K562 (cell line): Measurements from ENCODE around the gene GPR4. TPM values are rescaled to one million over a fixed set of nuclear protein-coding genes. Genes with fewer than 3 reads are reported as not detected.
A peak's percentile ranks its signal among the peaks of the same experiment; 100 is the strongest.

Experiments used
- ARHGAP35 ChIP-seq: fragments of 450-650 bp; IDR thresholded peaks from 2 replicates; pipeline ENCODE4 v1.6.1; 2018; ENCODE audit not compliant: partially characterized antibody
- FOXJ2 ChIP-seq: fragments of 200-800 bp; sonication (Bioruptor generic); IDR thresholded peaks from 2 replicates; pipeline ENCODE4 v1.6.1; 2016; ENCODE audit warnings: missing genetic modification characterization, missing compliant biosample characterization
- HMG20B ChIP-seq: fragments of 250-450 bp; sonication (Bioruptor Pico); IDR thresholded peaks from 2 replicates; pipeline ENCODE4 v1.5.0; 2021; ENCODE audit warnings: mild to moderate bottlenecking
- MCM3 ChIP-seq: fragments of 450-650 bp; IDR thresholded peaks from 2 replicates; pipeline ENCODE4 v1.6.1; 2016
- MTA2 ChIP-seq: fragments of 450-650 bp; IDR thresholded peaks from 2 replicates; pipeline ENCODE4 v1.6.1; 2016; ENCODE audit warnings: low read depth
- POU5F1 ChIP-seq: fragments of 150-350 bp; IDR thresholded peaks from 2 replicates; pipeline ENCODE4 v1.6.1; 2014; ENCODE audit warnings: borderline replicate concordance, low read length, low read depth, mild to moderate bottlenecking; ENCODE audit not compliant: partially characterized antibody
- PYGO2 ChIP-seq: fragments of 450-650 bp; IDR thresholded peaks from 2 replicates; pipeline ENCODE4 v1.6.1; 2016; ENCODE audit warnings: mild to moderate bottlenecking, missing genetic modification characterization, moderate library complexity, missing compliant biosample characterization
- SMC3 ChIP-seq: conservative IDR thresholded peaks from 2 replicates; pipeline ENCODE4 v1.6.1; 2011; ENCODE audit warnings: low read depth, low read length, improper control_type of control experiment; ENCODE audit not compliant: insufficient read depth
- SUPT5H ChIP-seq: fragments of 450-650 bp; IDR thresholded peaks from 2 replicates; pipeline ENCODE4 v1.6.1; 2016
- XRCC3 ChIP-seq: fragments of 450-650 bp; IDR thresholded peaks from 2 replicates; pipeline ENCODE4 v1.6.1; 2017; ENCODE audit warnings: mild to moderate bottlenecking, moderate library complexity
- ZNF311 ChIP-seq: fragments of 250-450 bp; sonication (Bioruptor Pico); IDR thresholded peaks from 2 replicates; pipeline ENCODE4 v1.4.0; 2020; ENCODE audit warnings: mild to moderate bottlenecking, moderate library complexity
- ZNF551 ChIP-seq: fragments of 250-450 bp; sonication (Bioruptor Pico); IDR thresholded peaks from 2 replicates; pipeline ENCODE4 v1.5.0; 2021; ENCODE audit warnings: mild to moderate bottlenecking, moderate library complexity
- polyA plus RNA-seq, 8 experiments: library from polyadenylated mRNA; depleted of rRNA in 4 of 8; stranded (reverse) in 5 of 8; unstranded in 3 of 8; fragments of >200 nt; fragmentation: Nextera tagmentation in 2 of 8; fragmentation: Illumina TruSeq in 1 of 8; extraction: Ambion mirVana in 2 of 8; extraction: Trizol in 1 of 8; gene quantifications; 2 replicates each; pipeline versions ENCODE4 v1.2.1 to v1.2.3, GENCODE V29; 2011 to 2014; ENCODE audit warnings: inconsistent platforms in 1 of 8, missing spikeins in 1 of 8
- total RNA-seq, 7 experiments: library from RNA; depleted of rRNA in 6 of 7; stranded (reverse); fragments of >200 nt in 6 of 7; fragmentation: Illumina TruSeq in 2 of 7; extraction: Trizol in 2 of 7; gene quantifications; 2 replicates each; pipeline versions ENCODE4 v1.2.1 to v1.2.3, GENCODE V29; 2011 to 2021; ENCODE audit warnings: low replicate concordance in 1 of 7
- TF ChIP-seq, protein P1 (sequence below): sonication (generic); formaldehyde crosslinking; IDR thresholded peaks from 2 replicates; pipeline ENCODE4 v1.8.0; 2022; ENCODE audit warnings: mild to moderate bottlenecking, missing genetic modification reagents
- TF ChIP-seq, protein P2 (sequence below), 3 experiments: fragments of 200-800 bp in 1 of 3; fragments of 250-450 bp in 1 of 3; fragments of 450-650 bp in 1 of 3; sonication (Bioruptor Pico) in 1 of 3; sonication (Bioruptor generic) in 1 of 3; formaldehyde crosslinking in 1 of 3; IDR thresholded peaks; 2 replicates each; pipeline versions ENCODE4 v1.6.1 to v1.8.0; 2016 to 2022; ENCODE audit warnings: mild to moderate bottlenecking in 2 of 3, missing genetic modification characterization in 2 of 3, missing compliant biosample characterization in 1 of 3, moderate library complexity in 1 of 3
- TF ChIP-seq, protein P3 (sequence below): sonication (generic); formaldehyde crosslinking; IDR thresholded peaks from 2 replicates; pipeline ENCODE4 v1.8.0; 2022; ENCODE audit warnings: missing genetic modification reagents, mild to moderate bottlenecking, borderline replicate concordance
- TF ChIP-seq, protein P4 (sequence below): fragments of 450-650 bp; IDR thresholded peaks from 2 replicates; pipeline ENCODE4 v1.6.1; 2014; ENCODE audit warnings: low read depth, mild to moderate bottlenecking, moderate library complexity, borderline replicate concordance
- TF ChIP-seq, protein P5 (sequence below), 2 experiments: fragments of 250-450 bp in 1 of 2; fragments of 450-650 bp in 1 of 2; sonication (Bioruptor Pico) in 1 of 2; IDR thresholded peaks; 2 replicates each; pipeline versions ENCODE4 v1.6.1 to v1.8.0; 2016 to 2021; ENCODE audit warnings: mild to moderate bottlenecking in 2 of 2, moderate library complexity in 2 of 2, missing compliant biosample characterization in 1 of 2, missing genetic modification characterization in 1 of 2

Gene GPR4
- total and polyA plus RNA-seq, 9 of the 15 experiments (the other 6 are each of a cell fraction or from before 2014, with no cell fraction given) = 0.03 to 0.09 (median 0.04) TPM; not detected in 5

DNA sequence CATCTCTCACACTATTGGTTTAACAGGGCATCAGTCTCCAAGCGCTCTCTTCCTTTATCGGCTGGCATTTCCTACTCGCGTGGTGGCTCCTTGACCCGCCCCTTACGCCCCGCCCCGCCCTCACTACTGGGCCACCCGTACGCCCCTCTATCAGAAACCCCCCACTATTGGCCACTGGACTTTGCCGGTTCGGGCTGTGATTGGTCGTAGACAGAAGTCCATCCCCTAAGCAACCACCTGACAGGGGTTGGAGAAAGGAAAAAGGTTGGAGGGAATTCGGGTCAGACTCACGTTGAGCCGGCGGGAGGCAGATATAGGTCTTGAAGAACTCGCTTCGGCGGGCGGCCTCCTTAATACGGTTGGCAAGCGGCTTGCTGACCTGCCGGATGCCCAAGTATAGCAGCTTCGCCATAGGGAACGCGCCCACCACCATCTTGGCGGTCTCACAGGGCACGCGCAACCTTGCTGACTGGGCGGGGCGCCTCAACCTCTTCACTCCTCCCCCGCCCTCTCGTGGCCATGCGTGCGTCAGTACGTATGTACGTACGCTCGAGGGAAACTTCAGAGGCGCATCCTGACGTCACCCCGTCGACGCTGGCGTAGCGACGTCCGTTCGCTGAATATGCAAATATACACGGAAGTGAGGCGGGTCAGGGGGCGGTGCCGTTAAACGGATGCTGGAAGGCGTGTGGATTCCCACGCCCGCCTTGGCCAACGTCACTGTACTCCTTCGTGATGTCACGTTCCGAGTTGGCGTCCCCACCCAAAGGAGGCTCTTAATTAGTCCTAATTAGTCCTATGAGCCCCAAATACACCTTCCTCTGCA lies 17.5 kb downstream of the GPR4 start, which contains the start of gene OPA3 (continued):
- TF ChIP-seq ZNF311 (CRISPR knock-in tag) (no peak), SMC3 (no peak), PYGO2 (tag) (no peak), FOXJ2 (no peak), ARHGAP35 (no peak), ZNF551 (no peak), HMG20B (CRISPR knock-in tag) (no peak), MCM3 (no peak), XRCC3 (no peak), MTA2 (no peak), POU5F1 (no peak), SUPT5H (peak; percentile 93)
- TF ChIP-seq, protein P1, sequence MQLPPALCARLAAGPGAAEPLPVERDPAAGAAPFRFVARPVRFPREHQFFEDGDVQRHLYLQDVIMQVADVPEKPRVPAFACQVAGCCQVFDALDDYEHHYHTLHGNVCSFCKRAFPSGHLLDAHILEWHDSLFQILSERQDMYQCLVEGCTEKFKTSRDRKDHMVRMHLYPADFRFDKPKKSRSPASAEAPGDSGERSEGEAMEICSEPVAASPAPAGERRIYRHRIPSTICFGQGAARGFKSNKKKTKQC (CRISPR knock-in tag) = no peak; the same call in 1 of the 2 replicates
- TF ChIP-seq, protein P2, sequence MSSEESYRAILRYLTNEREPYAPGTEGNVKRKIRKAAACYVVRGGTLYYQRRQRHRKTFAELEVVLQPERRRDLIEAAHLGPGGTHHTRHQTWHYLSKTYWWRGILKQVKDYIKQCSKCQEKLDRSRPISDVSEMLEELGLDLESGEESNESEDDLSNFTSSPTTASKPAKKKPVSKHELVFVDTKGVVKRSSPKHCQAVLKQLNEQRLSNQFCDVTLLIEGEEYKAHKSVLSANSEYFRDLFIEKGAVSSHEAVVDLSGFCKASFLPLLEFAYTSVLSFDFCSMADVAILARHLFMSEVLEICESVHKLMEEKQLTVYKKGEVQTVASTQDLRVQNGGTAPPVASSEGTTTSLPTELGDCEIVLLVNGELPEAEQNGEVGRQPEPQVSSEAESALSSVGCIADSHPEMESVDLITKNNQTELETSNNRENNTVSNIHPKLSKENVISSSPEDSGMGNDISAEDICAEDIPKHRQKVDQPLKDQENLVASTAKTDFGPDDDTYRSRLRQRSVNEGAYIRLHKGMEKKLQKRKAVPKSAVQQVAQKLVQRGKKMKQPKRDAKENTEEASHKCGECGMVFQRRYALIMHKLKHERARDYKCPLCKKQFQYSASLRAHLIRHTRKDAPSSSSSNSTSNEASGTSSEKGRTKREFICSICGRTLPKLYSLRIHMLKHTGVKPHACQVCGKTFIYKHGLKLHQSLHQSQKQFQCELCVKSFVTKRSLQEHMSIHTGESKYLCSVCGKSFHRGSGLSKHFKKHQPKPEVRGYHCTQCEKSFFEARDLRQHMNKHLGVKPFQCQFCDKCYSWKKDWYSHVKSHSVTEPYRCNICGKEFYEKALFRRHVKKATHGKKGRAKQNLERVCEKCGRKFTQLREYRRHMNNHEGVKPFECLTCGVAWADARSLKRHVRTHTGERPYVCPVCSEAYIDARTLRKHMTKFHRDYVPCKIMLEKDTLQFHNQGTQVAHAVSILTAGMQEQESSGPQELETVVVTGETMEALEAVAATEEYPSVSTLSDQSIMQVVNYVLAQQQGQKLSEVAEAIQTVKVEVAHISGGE (CRISPR knock-in tag; IDR thresholded peaks at IDR 0.05) = no peak
- TF ChIP-seq, protein P3, sequence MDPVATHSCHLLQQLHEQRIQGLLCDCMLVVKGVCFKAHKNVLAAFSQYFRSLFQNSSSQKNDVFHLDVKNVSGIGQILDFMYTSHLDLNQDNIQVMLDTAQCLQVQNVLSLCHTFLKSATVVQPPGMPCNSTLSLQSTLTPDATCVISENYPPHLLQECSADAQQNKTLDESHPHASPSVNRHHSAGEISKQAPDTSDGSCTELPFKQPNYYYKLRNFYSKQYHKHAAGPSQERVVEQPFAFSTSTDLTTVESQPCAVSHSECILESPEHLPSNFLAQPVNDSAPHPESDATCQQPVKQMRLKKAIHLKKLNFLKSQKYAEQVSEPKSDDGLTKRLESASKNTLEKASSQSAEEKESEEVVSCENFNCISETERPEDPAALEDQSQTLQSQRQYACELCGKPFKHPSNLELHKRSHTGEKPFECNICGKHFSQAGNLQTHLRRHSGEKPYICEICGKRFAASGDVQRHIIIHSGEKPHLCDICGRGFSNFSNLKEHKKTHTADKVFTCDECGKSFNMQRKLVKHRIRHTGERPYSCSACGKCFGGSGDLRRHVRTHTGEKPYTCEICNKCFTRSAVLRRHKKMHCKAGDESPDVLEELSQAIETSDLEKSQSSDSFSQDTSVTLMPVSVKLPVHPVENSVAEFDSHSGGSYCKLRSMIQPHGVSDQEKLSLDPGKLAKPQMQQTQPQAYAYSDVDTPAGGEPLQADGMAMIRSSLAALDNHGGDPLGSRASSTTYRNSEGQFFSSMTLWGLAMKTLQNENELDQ (CRISPR knock-in tag) = no peak
- TF ChIP-seq, protein P4, sequence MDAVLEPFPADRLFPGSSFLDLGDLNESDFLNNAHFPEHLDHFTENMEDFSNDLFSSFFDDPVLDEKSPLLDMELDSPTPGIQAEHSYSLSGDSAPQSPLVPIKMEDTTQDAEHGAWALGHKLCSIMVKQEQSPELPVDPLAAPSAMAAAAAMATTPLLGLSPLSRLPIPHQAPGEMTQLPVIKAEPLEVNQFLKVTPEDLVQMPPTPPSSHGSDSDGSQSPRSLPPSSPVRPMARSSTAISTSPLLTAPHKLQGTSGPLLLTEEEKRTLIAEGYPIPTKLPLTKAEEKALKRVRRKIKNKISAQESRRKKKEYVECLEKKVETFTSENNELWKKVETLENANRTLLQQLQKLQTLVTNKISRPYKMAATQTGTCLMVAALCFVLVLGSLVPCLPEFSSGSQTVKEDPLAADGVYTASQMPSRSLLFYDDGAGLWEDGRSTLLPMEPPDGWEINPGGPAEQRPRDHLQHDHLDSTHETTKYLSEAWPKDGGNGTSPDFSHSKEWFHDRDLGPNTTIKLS = peak; percentile 62; the same call in 1 of the 2 replicates
- TF ChIP-seq, protein P5, sequence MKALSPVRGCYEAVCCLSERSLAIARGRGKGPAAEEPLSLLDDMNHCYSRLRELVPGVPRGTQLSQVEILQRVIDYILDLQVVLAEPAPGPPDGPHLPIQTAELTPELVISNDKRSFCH (CRISPR knock-in tag; IDR thresholded peaks at IDR 0.05) = no peak
- TF ChIP-seq, protein P5 (tag; IDR thresholded peaks at IDR 0.05) = peak; percentile 74; the same call in 1 of the 2 replicates
